Measurements from ENCODE around the gene MAP2.

MAP2 gene

GRCh38 chr2:209767316-209767715 lies 343.5 kb downstream of the MAP2 start:
- Mint-ChIP-seq H3K9me3 (no peaks in the 10 kb centered on the region), H3K36me3 (ENCODE audit: low read depth) (no peaks in the 10 kb centered on the region), H3K27ac (no peak overlapping the region), H3K4me3 (no peak overlapping the region), H3K27me3 (peaks cover 14% of the 10 kb centered on the region), H3K4me1 (ENCODE audit: low read depth) (no peaks in the 10 kb centered on the region)
- intact Hi-C loops (cut with micrococcal nuclease): no loop called here

- H3K9me3 Mint-ChIP-seq: no peaks in the 10 kb centered on the region
Measured at GRCh38 chr2:209768557-209768956, 344.7 kb downstream of the MAP2 start.

GRCh38 chr2:209771474-209772289 lies 347.8 kb downstream of the MAP2 start, which contains the start of gene UNC80:
TSS of gene UNC80 (plus strand) at chr2:209771832. CDS start at chr2:209772073, 241 bp downstream.
- H3K4me3 Mint-ChIP-seq: no peak within 1 kb of the TSS
- no peaks in the 10 kb centered on the region for H3K36me3 Mint-ChIP-seq (ENCODE audit: low read depth)
- no peaks in the 10 kb centered on the region for H3K9me3 Mint-ChIP-seq
- peaks cover 25% of the 10 kb centered on the region for H3K27me3 Mint-ChIP-seq
- intact Hi-C loops (cut with micrococcal nuclease): no loop called here
- H3K4me1 Mint-ChIP-seq (ENCODE audit: low read depth): no peaks in the 10 kb centered on the region
- H3K27ac Mint-ChIP-seq: no peak within 1 kb of the TSS

More at GRCh38 chr2:209768557-209768956, 344.7 kb downstream of the MAP2 start:
- no peak overlapping the region for H3K27ac Mint-ChIP-seq
- H3K4me3 Mint-ChIP-seq: no peak overlapping the region
- intact Hi-C loops (cut with micrococcal nuclease): no loop called here
- H3K27me3 Mint-ChIP-seq: peaks cover 22% of the 10 kb centered on the region
- H3K4me1 Mint-ChIP-seq (ENCODE audit: low read depth): no peaks in the 10 kb centered on the region
- no peaks in the 10 kb centered on the region for H3K36me3 Mint-ChIP-seq (ENCODE audit: low read depth)

- peaks cover 25% of the 10 kb centered on the region for H3K27me3 Mint-ChIP-seq
- intact Hi-C loops (cut with micrococcal nuclease): no loop called here
- H3K36me3 Mint-ChIP-seq (ENCODE audit: low read depth): no peaks in the 10 kb centered on the region
- no peak overlapping the region for H3K4me3 Mint-ChIP-seq
- H3K4me1 Mint-ChIP-seq (ENCODE audit: low read depth): no peaks in the 10 kb centered on the region
- no peak overlapping the region for H3K27ac Mint-ChIP-seq
- no peaks in the 10 kb centered on the region for H3K9me3 Mint-ChIP-seq
Measured at GRCh38 chr2:209772290-209772685, 348.4 kb downstream of the MAP2 start.

GRCh38 chr2:209773377-209773776 lies 349.5 kb downstream of the MAP2 start:
- intact Hi-C loops (cut with micrococcal nuclease): no loop called here
- H3K4me3 Mint-ChIP-seq: no peak overlapping the region
- H3K9me3 Mint-ChIP-seq: no peaks in the 10 kb centered on the region
- H3K27me3 Mint-ChIP-seq: peaks cover 25% of the 10 kb centered on the region
- no peaks in the 10 kb centered on the region for H3K36me3 Mint-ChIP-seq (ENCODE audit: low read depth)
- no peaks in the 10 kb centered on the region for H3K4me1 Mint-ChIP-seq (ENCODE audit: low read depth)
- H3K27ac Mint-ChIP-seq: no peak overlapping the region

Measured in dendritic cell treated with granulocyte-macrophage colony-stimulating factor and Interleukin-4, amounts not matched to agents 40 ng/mL and 50 ng/mL, for 4 days (primary cell).